Ramos (cell line): ENCODE results near the gene CYP20A1.
"Not testable (repeated sequence)": the region's sequence is repeated elsewhere in the genome, so short reads cannot be mapped to it uniquely, and the experiment has no call there.

Experiments
- in situ Hi-C: fragments of 300-500 bp; cut with MboI; formaldehyde crosslinking; loops from one replicate; pipeline ENCODE4 v1.14.3; 2022; ENCODE audit warnings: low sequenced_read_pairs; ENCODE audit not compliant: unreplicated experiment

CYP20A1 gene

GRCh38 chr2:203261326-203262159 is 22.7 kb downstream of the CYP20A1 start:
- in situ Hi-C loops: no loop called here

GRCh38 chr2:203279288-203279687 is 40.5 kb downstream of the CYP20A1 start:
- in situ Hi-C loops: no loop called here

- in situ Hi-C loops: no loop called here
Measured at GRCh38 chr2:203280428-203281064, 41.7 kb downstream of the CYP20A1 start.

- in situ Hi-C loops: no loop called here
Measured at GRCh38 chr2:203282101-203282500, 43.3 kb downstream of the CYP20A1 start.

- in situ Hi-C loops: no loop called here
Measured at GRCh38 chr2:203286532-203286931, 47.7 kb downstream of the CYP20A1 start.

GRCh38 chr2:203301667-203302066 is 62.8 kb downstream of the CYP20A1 start:
- in situ Hi-C loops: no loop called here

GRCh38 chr2:203302586-203302985 is 63.8 kb downstream of the CYP20A1 start:
- in situ Hi-C loops: not testable (repeated sequence)

- in situ Hi-C loops: no loop called here
Measured at GRCh38 chr2:203310688-203311436, 72.0 kb downstream of the CYP20A1 start.

GRCh38 chr2:203326356-203326755 is 87.5 kb downstream of the CYP20A1 start:
- in situ Hi-C loops: no loop called here

- in situ Hi-C loops: no loop called here
Measured at GRCh38 chr2:203327582-203327900, 88.7 kb downstream of the CYP20A1 start.

- in situ Hi-C loops: no loop called here
Measured at GRCh38 chr2:203327901-203328759, 89.3 kb downstream of the CYP20A1 start, which contains the start of gene ABI2. TSS of gene ABI2 (plus strand) at chr2:203328394. CDS start at chr2:203328515, 121 bp downstream.

GRCh38 chr2:203328760-203329540 is 90.1 kb downstream of the CYP20A1 start:
- in situ Hi-C loops: no loop called here

GRCh38 chr2:203330434-203330833 is 91.6 kb downstream of the CYP20A1 start:
- in situ Hi-C loops: no loop called here

GRCh38 chr2:203338322-203338721 is 99.5 kb downstream of the CYP20A1 start:
- in situ Hi-C loops: no loop called here

- in situ Hi-C loops: no loop called here
Measured at GRCh38 chr2:203340791-203341487, 102.1 kb downstream of the CYP20A1 start.

GRCh38 chr2:203341741-203342310 is 103.0 kb downstream of the CYP20A1 start:
- in situ Hi-C loops: no loop called here

GRCh38 chr2:203342374-203342773 is 103.6 kb downstream of the CYP20A1 start:
- in situ Hi-C loops: not testable (repeated sequence)

GRCh38 chr2:203344667-203345066 is 105.8 kb downstream of the CYP20A1 start:
- in situ Hi-C loops: no loop called here
